Skin epidermis (tissue), 12 donors: ENCODE results near the gene SOST.

Source experiments
- H3K27ac ChIP-seq, 21 experiments: fragments of 200-600 bp; sonication (generic) in 11 of 21; one replicate each; pipeline ENCODE4 v1.5.0; 2020; ENCODE audit warnings: mild to moderate bottlenecking in 3 of 21, inconsistent platforms in 2 of 21, moderate library complexity in 2 of 21
- H3K4me3 ChIP-seq, 7 experiments: fragments of 200-600 bp; sonication (generic) in 2 of 7; one replicate each; pipeline ENCODE4 v1.5.0; 2020; ENCODE audit warnings: inconsistent platforms in 2 of 7, mild to moderate bottlenecking in 2 of 7, moderate library complexity in 1 of 7

The SOST gene

GRCh38 chr17:43778337-43779144 lies 19.9 kb upstream of the SOST start, which contains the start of gene DUSP3:
Gene DUSP3 (minus strand): TSS chr17:43778977. CDS start chr17:43778924, 53 bp downstream.
- H3K4me3 ChIP-seq = peak within 1 kb of the TSS; percentile 74 to 99 (median 94)
- H3K27ac ChIP-seq = peak within 1 kb of the TSS; percentile 86 to 100 (median 99)

- H3K27ac ChIP-seq = peak overlapping the region in 2 of 21 experiments; percentile 18 to 30
- no peak overlapping the region for H3K4me3 ChIP-seq
Measured at GRCh38 chr17:43774304-43775250, 16.0 kb upstream of the SOST start.

GRCh38 chr17:43772877-43773648 lies 14.5 kb upstream of the SOST start:
- H3K4me3 ChIP-seq = no peak overlapping the region
- H3K27ac ChIP-seq = peak overlapping the region in 11 of 21 experiments; percentile 16 to 64 (median 26)

GRCh38 chr17:43771463-43771862 lies 12.9 kb upstream of the SOST start:
- Histone ChIP-seq H3K4me3 (no peak overlapping the region), H3K27ac (no peak overlapping the region)

- Histone ChIP-seq H3K27ac (no peak overlapping the region), H3K4me3 (no peak overlapping the region)
Measured at GRCh38 chr17:43770957-43771356, 12.4 kb upstream of the SOST start.

GRCh38 chr17:43769859-43770258 lies 11.3 kb upstream of the SOST start:
- H3K4me3 ChIP-seq = no peak overlapping the region
- H3K27ac ChIP-seq = peak overlapping the region in 1 of 21 experiments; percentile 60

- peak overlapping the region in 6 of 21 experiments; percentile 8 to 60 (median 41) for H3K27ac ChIP-seq
- no peak overlapping the region for H3K4me3 ChIP-seq
Measured at GRCh38 chr17:43769426-43769825, 10.8 kb upstream of the SOST start.

- Histone ChIP-seq H3K27ac (peak overlapping the region in 9 of 21 experiments; percentile 8 to 60 (median 34)), H3K4me3 (no peak overlapping the region)
Measured at GRCh38 chr17:43768943-43769342, 10.4 kb upstream of the SOST start.

- H3K4me3 ChIP-seq = no peak overlapping the region
- H3K27ac ChIP-seq = peak overlapping the region in 5 of 21 experiments; percentile 8 to 60 (median 34)
Measured at GRCh38 chr17:43768382-43768781, 9.8 kb upstream of the SOST start.

GRCh38 chr17:43767713-43768059 lies 9.1 kb upstream of the SOST start:
- no peak overlapping the region for H3K4me3 ChIP-seq
- peak overlapping the region in 2 of 21 experiments; percentile 1 to 14 for H3K27ac ChIP-seq

GRCh38 chr17:43767053-43767712 lies 8.6 kb upstream of the SOST start:
- no peak overlapping the region for H3K4me3 ChIP-seq
- peak overlapping the region in 1 of 21 experiments; percentile 46 for H3K27ac ChIP-seq

- Histone ChIP-seq H3K27ac (no peak overlapping the region), H3K4me3 (no peak overlapping the region)
Measured at GRCh38 chr17:43766413-43767052, 7.9 kb upstream of the SOST start.

- no peak overlapping the region for H3K4me3 ChIP-seq
- no peak overlapping the region for H3K27ac ChIP-seq
Measured at GRCh38 chr17:43760254-43760852, 1.8 kb upstream of the SOST start.

GRCh38 chr17:43759836-43760235 lies 1.2 kb upstream of the SOST start:
- no peak overlapping the region for H3K27ac ChIP-seq
- H3K4me3 ChIP-seq = no peak overlapping the region

- no peak overlapping the region for H3K27ac ChIP-seq
- no peak overlapping the region for H3K4me3 ChIP-seq
Measured at GRCh38 chr17:43758086-43758485, 505 bp downstream of the SOST start.

- no peak overlapping the region for H3K4me3 ChIP-seq
- H3K27ac ChIP-seq = no peak overlapping the region
Measured at GRCh38 chr17:43757171-43757660, 1.4 kb downstream of the SOST start.

GRCh38 chr17:43756201-43756600 lies 2.4 kb downstream of the SOST start:
- H3K4me3 ChIP-seq = no peak overlapping the region
- no peak overlapping the region for H3K27ac ChIP-seq

GRCh38 chr17:43755389-43755875 lies 3.2 kb downstream of the SOST start:
- H3K27ac ChIP-seq = no peak overlapping the region
- H3K4me3 ChIP-seq = no peak overlapping the region
